Neural crest cell (in vitro differentiated cells): Measurements from ENCODE around the gene A4GALT. TPM values are rescaled to one million over a fixed set of nuclear protein-coding genes. Genes with fewer than 3 reads are reported as not detected.

ENCODE experiments used
- DNase-seq: peaks from one replicate; pipeline ENCODE4 v3.0.0; 2021; ENCODE audit warnings: low read depth, mixed read lengths, low spot score
- H3K27ac Mint-ChIP-seq: one replicate; pipeline ENCODE4 v1.8.0; 2021; ENCODE audit warnings: mild to moderate bottlenecking, mixed read lengths; ENCODE audit not compliant: unreplicated experiment
- H3K27me3 Mint-ChIP-seq: 2 replicates; pipeline ENCODE4 v1.8.0; 2021; ENCODE audit warnings: low read depth, mild to moderate bottlenecking, mixed read lengths
- H3K36me3 Mint-ChIP-seq: 2 replicates; pipeline ENCODE4 v1.8.0; 2021; ENCODE audit warnings: low read depth, mild to moderate bottlenecking, mixed read lengths
- H3K4me1 Mint-ChIP-seq: 2 replicates; pipeline ENCODE4 v1.8.0; 2021; ENCODE audit warnings: mixed read lengths
- H3K4me3 Mint-ChIP-seq: one replicate; pipeline ENCODE4 v1.8.0; 2021; ENCODE audit warnings: mild to moderate bottlenecking, mixed read lengths
- H3K9me3 Mint-ChIP-seq: 2 replicates; pipeline ENCODE4 v1.8.0; 2021; ENCODE audit warnings: mixed read lengths
- CTCF ChIP-seq: fragments of 200-600 bp; sonication (generic); conservative IDR thresholded peaks from 2 replicates; pipeline ENCODE4 v1.5.0; 2021; ENCODE audit warnings: antibody characterized with exemption, mild to moderate bottlenecking
- total RNA-seq: library from RNA; stranded (reverse); gene quantifications from 2 replicates; pipeline ENCODE4 v1.2.1, GENCODE V29; 2021

A4GALT gene
- total RNA-seq, 1 donor from 2014 or later, result 0.35 TPM

DNA sequence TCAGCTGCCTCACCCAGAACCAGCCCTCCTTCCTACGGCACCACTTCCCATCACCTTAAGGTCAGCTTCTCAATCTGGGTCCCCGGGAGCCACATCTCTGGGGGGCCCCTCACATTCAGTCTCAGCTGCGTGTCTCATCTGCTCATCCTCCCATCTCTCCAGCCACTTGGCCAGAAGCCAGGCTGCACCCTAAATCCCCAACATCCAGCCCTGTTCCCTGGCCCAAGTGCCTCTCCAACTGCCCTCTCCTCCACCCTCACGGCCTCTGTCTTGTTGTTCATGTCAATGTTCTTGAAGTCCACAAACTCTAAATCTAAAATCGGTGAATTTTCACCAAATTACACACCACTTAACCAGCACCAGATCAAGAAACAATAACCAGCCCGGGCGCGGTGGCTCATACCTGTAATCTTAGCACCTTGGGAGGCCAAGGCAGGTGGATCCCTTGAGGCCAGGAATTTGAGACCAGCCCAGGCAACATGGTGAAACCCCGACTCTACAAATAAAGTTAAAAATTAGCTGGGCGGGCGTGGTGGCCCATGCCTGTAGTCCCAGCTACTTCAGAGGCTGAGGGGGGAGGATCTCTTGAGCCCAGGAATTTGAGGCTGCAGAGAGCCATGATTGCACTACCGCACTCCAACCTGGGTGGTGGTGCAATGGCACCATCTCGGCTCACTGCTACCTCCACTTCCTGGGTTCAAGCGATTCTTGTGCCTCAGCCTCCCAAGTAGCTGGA, 33.7 kb downstream of the A4GALT start:
- H3K4me3 Mint-ChIP-seq, result no peak overlapping the region
- peaks cover 17% of the 10 kb centered on the region for H3K4me1 Mint-ChIP-seq

DNA sequence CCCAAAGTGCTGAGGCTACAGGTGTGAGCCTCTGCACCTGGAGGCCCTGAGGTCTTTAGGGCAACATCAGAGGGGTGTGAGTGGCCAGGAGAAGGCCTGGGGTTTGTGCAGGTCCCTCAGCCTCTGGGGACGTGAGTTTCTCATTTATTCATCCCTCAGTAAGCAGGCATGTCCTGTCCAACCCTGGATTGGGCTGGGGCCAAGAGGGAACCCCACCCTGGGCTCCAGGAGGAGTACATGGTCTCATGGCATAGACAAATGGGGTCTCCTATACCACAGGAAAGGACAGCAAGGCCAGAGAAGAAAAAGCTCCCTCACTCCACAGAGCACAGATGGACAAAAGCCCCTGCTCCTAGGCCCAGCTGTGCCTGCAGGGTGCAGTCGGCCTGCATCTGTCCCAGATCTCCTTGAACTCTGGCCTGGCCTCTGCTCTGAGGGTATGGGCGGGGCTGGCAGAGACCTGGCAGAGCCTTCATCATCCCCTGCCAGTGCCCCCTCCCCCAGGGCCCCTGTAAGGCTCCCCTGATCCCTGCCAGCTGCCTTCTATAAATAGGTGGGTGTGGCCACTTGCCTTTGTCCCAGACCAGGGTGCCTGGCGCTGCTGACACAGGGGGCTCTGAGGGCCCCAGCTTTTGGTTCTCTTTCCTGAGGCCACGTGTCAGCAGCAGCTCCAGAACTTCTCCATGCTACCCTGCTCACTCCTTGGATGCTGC, 34.6 kb downstream of the A4GALT start:
- no peak for TF ChIP-seq CTCF
- no peak for DNase-seq
- Mint-ChIP-seq H3K27me3 (peaks cover 3% of the 10 kb centered on the region), H3K27ac (no peak overlapping the region), H3K9me3 (no peaks in the 10 kb centered on the region), H3K4me3 (no peak overlapping the region), H3K36me3 (no peaks in the 10 kb centered on the region), H3K4me1 (peaks cover 17% of the 10 kb centered on the region)

More for the DNA sequence above, 33.7 kb downstream of the A4GALT start:
- no peak overlapping the region for H3K27ac Mint-ChIP-seq
- no peak for DNase-seq
- no peaks in the 10 kb centered on the region for H3K9me3 Mint-ChIP-seq
- H3K27me3 Mint-ChIP-seq, result peaks cover 3% of the 10 kb centered on the region
- TF ChIP-seq CTCF, result no peak
- H3K36me3 Mint-ChIP-seq, result no peaks in the 10 kb centered on the region

GRCh38 chr22:42684462-42685195, 36.0 kb downstream of the A4GALT start:
- H3K4me1 Mint-ChIP-seq, result peaks cover 17% of the 10 kb centered on the region
- peaks cover 3% of the 10 kb centered on the region for H3K27me3 Mint-ChIP-seq
- H3K4me3 Mint-ChIP-seq, result no peak overlapping the region
- no peaks in the 10 kb centered on the region for H3K36me3 Mint-ChIP-seq
- no peaks in the 10 kb centered on the region for H3K9me3 Mint-ChIP-seq
- no peak overlapping the region for H3K27ac Mint-ChIP-seq
- TF ChIP-seq CTCF, result no peak
- DNase-seq, result no peak

DNA sequence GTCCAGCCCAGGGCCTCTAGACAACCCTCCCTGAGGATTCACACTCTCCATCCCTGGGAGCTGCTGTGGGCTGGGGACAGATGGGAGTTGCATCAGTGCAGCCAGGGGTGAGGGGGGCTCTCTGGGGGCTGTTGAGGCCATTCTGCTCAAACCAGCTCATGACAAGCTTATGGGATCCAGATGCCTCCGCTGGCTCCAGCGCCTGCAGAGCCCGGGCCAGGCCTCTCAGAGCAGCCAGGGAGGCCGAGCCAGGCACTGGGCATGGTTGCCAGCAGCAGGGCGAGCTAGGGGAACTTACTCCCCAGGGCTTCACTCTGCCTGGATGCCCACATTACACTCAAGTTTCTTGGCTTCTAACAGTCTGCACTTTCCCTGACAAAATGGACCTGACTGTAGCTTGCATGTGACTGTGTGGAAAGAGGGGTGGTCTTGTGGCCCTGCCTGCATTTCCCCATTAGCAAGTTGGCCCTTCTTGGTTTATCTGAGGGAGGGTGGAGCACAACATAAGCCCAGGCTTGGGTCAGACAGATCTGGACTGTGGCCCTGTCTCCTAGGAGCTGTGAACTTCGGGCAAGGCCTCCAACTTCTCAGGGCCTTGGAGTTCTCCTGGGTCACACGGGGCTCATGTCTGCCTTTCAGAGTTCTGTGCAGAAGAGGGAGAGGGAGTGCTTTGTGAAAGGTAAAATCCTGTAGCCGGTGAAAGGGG, 36.9 kb downstream of the A4GALT start:
- H3K27me3 Mint-ChIP-seq, result peaks cover 3% of the 10 kb centered on the region
- no peaks in the 10 kb centered on the region for H3K36me3 Mint-ChIP-seq
- DNase-seq, result no peak
- H3K27ac Mint-ChIP-seq, result no peak overlapping the region
- no peak for TF ChIP-seq CTCF
- peaks cover 1% of the 10 kb centered on the region for H3K9me3 Mint-ChIP-seq
- no peak overlapping the region for H3K4me3 Mint-ChIP-seq
- H3K4me1 Mint-ChIP-seq, result peaks cover 15% of the 10 kb centered on the region
